Ascending aorta (tissue), 2 donors: ENCODE results near the gene ADSS1. TPM values are rescaled to one million over a fixed set of nuclear protein-coding genes. Genes with fewer than 3 reads are reported as not detected.
A peak's percentile ranks its signal among the peaks of the same experiment; 100 is the strongest.

ENCODE experiments used
- DNase-seq, 2 donors: peaks; one replicate each; pipeline ENCODE4 v3.0.0-alpha.2; 2019; ENCODE audit warnings: low spot score in 2 of 2
- H3K27ac ChIP-seq, 2 donors: fragments of 200-600 bp; sonication (generic); one replicate each; pipeline ENCODE4 v1.5.1; 2016 to 2017; ENCODE audit warnings: mild to moderate bottlenecking in 1 of 2
- H3K27me3 ChIP-seq: fragments of 200-600 bp; sonication (generic); one replicate; pipeline ENCODE4 v1.5.1; 2017
- H3K36me3 ChIP-seq, 2 donors: fragments of 200-600 bp; sonication (generic); one replicate each; pipeline ENCODE4 v1.5.1; 2016
- H3K4me1 ChIP-seq, 2 donors: fragments of 200-600 bp; sonication (generic); one replicate each; pipeline ENCODE4 v1.5.1; 2016 to 2017; ENCODE audit warnings: mild to moderate bottlenecking in 1 of 2
- H3K4me3 ChIP-seq, 2 donors: fragments of 200-600 bp; sonication (generic); one replicate each; pipeline ENCODE4 v1.5.1; 2016 to 2017; ENCODE audit warnings: mild to moderate bottlenecking in 1 of 2
- H3K9me3 ChIP-seq, 2 donors: fragments of 200-600 bp; sonication (generic); one replicate each; pipeline ENCODE4 v1.5.1; 2016
- CTCF ChIP-seq, 3 experiments: fragments of 200-600 bp in 2 of 3; fragments of 450-650 bp in 1 of 3; sonication (generic) in 2 of 3; IDR thresholded peaks; one replicate each; pipeline ENCODE4 v1.5.1; 2016 to 2019; ENCODE audit warnings: antibody characterized with exemption in 3 of 3, mild to moderate bottlenecking in 1 of 3, moderate library complexity in 1 of 3
- intact Hi-C: fragments of 100-400 bp; cut with DNase I; formaldehyde crosslinking; loops from one replicate; pipeline ENCODE4 v1.15.1; 2023
- total RNA-seq: library from RNA; depleted of rRNA; stranded (reverse); fragments of >200 nt; gene quantifications from one replicate; pipeline ENCODE4 v1.1.0, GENCODE V29; 2016

The ADSS1 gene
- total RNA-seq: 30.2 TPM

GRCh38 chr14:104723651-104724406 is at the start of gene ADSS1:
ADSS1 (plus strand) TSS chr14:104724229; CDS start chr14:104724271, 42 bp downstream.
- Histone ChIP-seq H3K4me1 (peaks cover 24 to 47% of the 10 kb centered on the region in 2 donors), H3K36me3 (peaks cover 12 to 14% of the 10 kb centered on the region in 2 donors), H3K27ac (peak within 1 kb of the TSS; percentile 84 to 89), H3K9me3 (no peaks in the 10 kb centered on the region), H3K4me3 (peak within 1 kb of the TSS; percentile 83 to 94), H3K27me3 (no peaks in the 10 kb centered on the region)
- peak in 1 of 2 donors; percentile 85 for DNase-seq
- peak; percentile 80 to 84 (median 83) for TF ChIP-seq CTCF (IDR thresholded peaks at IDR 0.05)
- intact Hi-C loops: loop anchor here (1.0 kb wide), 2 partner anchors 25 to 28 kb away; no protein-coding TSS in a partner anchor

GRCh38 chr14:104675447-104675846 is 48.6 kb upstream of the ADSS1 start:
- H3K36me3 ChIP-seq: no peaks in the 10 kb centered on the region
- DNase-seq: no peak
- no peak for TF ChIP-seq CTCF (IDR thresholded peaks at IDR 0.05)
- peaks cover 25 to 30% of the 10 kb centered on the region in 2 donors for H3K4me1 ChIP-seq
- H3K9me3 ChIP-seq: no peaks in the 10 kb centered on the region
- H3K27ac ChIP-seq: no peak overlapping the region
- H3K27me3 ChIP-seq: no peaks in the 10 kb centered on the region
- H3K4me3 ChIP-seq: no peak overlapping the region
- intact Hi-C loops: loop anchor here (10.0 kb wide), 1 partner anchor 569 kb away; the partner anchor contains the start of gene BTBD6

GRCh38 chr14:104676130-104676693 is 47.8 kb upstream of the ADSS1 start:
- Histone ChIP-seq H3K4me3 (no peak overlapping the region), H3K27ac (peak overlapping the region in 1 of 2 donors; percentile 89), H3K36me3 (no peaks in the 10 kb centered on the region), H3K4me1 (peaks cover 29 to 37% of the 10 kb centered on the region in 2 donors), H3K9me3 (no peaks in the 10 kb centered on the region), H3K27me3 (no peaks in the 10 kb centered on the region)
- intact Hi-C loops: loop anchor here (2.0 to 10.0 kb wide), 2 partner anchors 15 to 569 kb away; partner anchors contain the start of gene BTBD6
- TF ChIP-seq CTCF (IDR thresholded peaks at IDR 0.05): no peak
- DNase-seq: peak in 1 of 2 donors; percentile 61

GRCh38 chr14:104676694-104677511 is 47.1 kb upstream of the ADSS1 start:
- peak overlapping the region; percentile 88 to 89 for H3K27ac ChIP-seq
- intact Hi-C loops: loop anchor here (2.0 to 10.0 kb wide), 2 partner anchors 14 to 568 kb away; partner anchors contain the start of gene BTBD6
- H3K4me1 ChIP-seq: peaks cover 36 to 44% of the 10 kb centered on the region in 2 donors

More at GRCh38 chr14:104676694-104677511, 47.1 kb upstream of the ADSS1 start:
- H3K4me3 ChIP-seq: peak overlapping the region; percentile 53 to 67
- no peaks in the 10 kb centered on the region for H3K9me3 ChIP-seq
- no peak for TF ChIP-seq CTCF (IDR thresholded peaks at IDR 0.05)
- no peaks in the 10 kb centered on the region for H3K36me3 ChIP-seq
- H3K27me3 ChIP-seq: no peaks in the 10 kb centered on the region
- peak in 1 of 2 donors; percentile 66 for DNase-seq
